Esophagus squamous epithelium (tissue), 4 donors: Measurements from ENCODE around the gene WDR45.

Experiments used
- CTCF ChIP-seq, 6 experiments: fragments of 450-650 bp in 4 of 6; fragments of 200-600 bp in 2 of 6; sonication (generic) in 2 of 6; IDR thresholded peaks; one replicate each; pipeline ENCODE4 v1.5.1; 2016 to 2019; ENCODE audit warnings: antibody characterized with exemption in 6 of 6, mild to moderate bottlenecking in 4 of 6, moderate library complexity in 4 of 6
- POLR2A ChIP-seq, 4 donors: fragments of 450-650 bp; IDR thresholded peaks; one replicate each; pipeline ENCODE4 v1.6.1; 2017; ENCODE audit warnings: antibody characterized with exemption in 4 of 4, mild to moderate bottlenecking in 4 of 4, moderate library complexity in 3 of 4

GRCh38 chrX:49037883-49038475 is 41.7 kb downstream of the WDR45 start:
- TF ChIP-seq CTCF (IDR thresholded peaks at IDR 0.05) (no peak), POLR2A (IDR thresholded peaks at IDR 0.05) (no peak)
